GM12864 (cell line): ENCODE results near the gene PRAF2.

Experiments
- DNase-seq: peaks from one replicate; pipeline ENCODE4 v3.0.0-alpha.2; 2011; ENCODE audit warnings: low read depth
- H3K4me3 ChIP-seq: 2 replicates; pipeline ENCODE4 v1.5.1; 2011; ENCODE audit warnings: mild to moderate bottlenecking, low read depth, low read length, control low read depth
- CTCF ChIP-seq: IDR thresholded peaks from 2 replicates; pipeline ENCODE4 v1.5.1; 2011; ENCODE audit warnings: low read depth, mild to moderate bottlenecking, moderate library complexity, low read length, control low read depth, inconsistent platforms; ENCODE audit errors: missing control alignments

PRAF2 gene

GRCh38 chrX:49039598-49040375 lies 34.0 kb downstream of the PRAF2 start:
- TF ChIP-seq CTCF: no peak
- DNase-seq: peak; percentile 13
- no peak overlapping the region for H3K4me3 ChIP-seq

- DNase-seq: no peak
- H3K4me3 ChIP-seq: no peak overlapping the region
- no peak for TF ChIP-seq CTCF
These were observed 35.8 kb downstream of the PRAF2 start for GRCh38 chrX:49037883-49038475.

GRCh38 chrX:49030283-49030682 lies 43.5 kb downstream of the PRAF2 start:
- no peak for TF ChIP-seq CTCF
- DNase-seq: no peak
- no peak overlapping the region for H3K4me3 ChIP-seq

GRCh38 chrX:49029876-49030275 lies 43.9 kb downstream of the PRAF2 start:
- no peak for TF ChIP-seq CTCF
- no peak for DNase-seq
- H3K4me3 ChIP-seq: no peak overlapping the region
